Measurements from ENCODE around the gene DHDDS. TPM values are rescaled to one million over a fixed set of nuclear protein-coding genes. Genes with fewer than 3 reads are reported as not detected.
"Not testable (repeated sequence)": the region's sequence is repeated elsewhere in the genome, so short reads cannot be mapped to it uniquely, and the experiment has no call there.

DHDDS gene
- total RNA-seq (2021) (35.4 and 41.4 TPM in 2 replicates), Bru-seq, nascent RNA (percentile 70 among the genes with signal in this experiment), BruChase-seq, experiment 1, labeled RNA remaining after a 2-hour chase (percentile 66 among the genes with signal in this experiment), BruChase-seq, experiment 2, labeled RNA remaining after a 6-hour chase (percentile 71 among the genes with signal in this experiment)
- long read RNA-seq, transcript DHDDS-201 (9 exons, 1,403 nt) = major isoform, 9 of 37 reads
- long read RNA-seq, partial matches to known transcripts = 6 of 37 reads
- long read RNA-seq, other reads (novel, unspliced or antisense) = 14 of 37 reads

GRCh38 chr1:26431979-26432695 lies at the start of gene DHDDS:
DHDDS (plus strand) TSS chr1:26432321; CDS start chr1:26432946, 625 bp downstream.
- POLR2A ChIA-PET (ENCODE audit: unreplicated experiment) = interaction anchor here (0.5 to 1.0 kb wide), 6 partner anchors 15 to 261 kb away, joined by 3 to 5 read pairs (median 4); no protein-coding TSS in a partner anchor
- H4K20me1 ChIP-seq (ENCODE audit: insufficient read depth) = no peaks in the 10 kb centered on the region

GRCh38 chr1:26384076-26384475 lies 48.0 kb upstream of the DHDDS start:
- ChIA-PET POLR2A (ENCODE audit: unreplicated experiment) (no interaction called here), CTCF (interaction anchor here (0.7 kb wide), 1 partner anchor 26 kb away, joined by 4 read pairs; no protein-coding TSS in a partner anchor)

More at GRCh38 chr1:26431979-26432695, at the start of gene DHDDS:
- Histone ChIP-seq H3K36me3 (ENCODE audit: low read depth) (no peaks in the 10 kb centered on the region), H2AFZ (peak within 1 kb of the TSS; percentile 92), H3K4me1 (replicated peaks; ENCODE audit: insufficient read depth) (peaks cover 12% of the 10 kb centered on the region), H3K4me2 (peak within 1 kb of the TSS; percentile 91), H3K9me3 (ENCODE audit: insufficient read depth, low read depth) (no peaks in the 10 kb centered on the region), H3K79me2 (ENCODE audit: low read depth) (peaks cover 13% of the 10 kb centered on the region; the same call in 1 of the 2 replicates), H3K9me2 (ENCODE audit: insufficient read depth) (no peaks in the 10 kb centered on the region), H3K4me3 (peak within 1 kb of the TSS; percentile 90), H3K27me3 (ENCODE audit: insufficient read depth, low read depth) (no peaks in the 10 kb centered on the region), H3K27ac (peak within 1 kb of the TSS; percentile 75), H3F3A (ENCODE audit: insufficient read depth, low read depth) (peaks cover 7% of the 10 kb centered on the region; the same call in 1 of the 2 replicates)
- no peak for TF ChIP-seq CTCF (conservative IDR thresholded peaks at IDR 0.05)
- TF ChIP-seq EZH2 (IDR thresholded peaks at IDR 0.05; ENCODE audit: low read depth) = no peak
- DNase-seq = peak; percentile 85 to 98
- BruUV-seq (replicated peaks) = no TSS peak
- intact Hi-C loops (cut with micrococcal nuclease; ENCODE audit: unreplicated experiment) = loop anchor here (1.0 kb wide), 1 partner anchor 40 kb away; the partner anchor contains the start of gene HMGN2
- CTCF ChIA-PET = interaction anchor here (0.5 to 1.1 kb wide), 3 partner anchors 15 to 802 kb away, joined by 3 to 9 read pairs (median 3); partner anchors contain the start of gene PAFAH2

GRCh38 chr1:26385063-26385462 lies 47.1 kb upstream of the DHDDS start:
- H4K20me1 ChIP-seq (ENCODE audit: insufficient read depth); H3K27ac ChIP-seq; H3K27me3 ChIP-seq (ENCODE audit: insufficient read depth, low read depth); H3K9me2 ChIP-seq (ENCODE audit: insufficient read depth); H3F3A ChIP-seq (ENCODE audit: insufficient read depth, low read depth); intact Hi-C loops (cut with micrococcal nuclease; ENCODE audit: unreplicated experiment); H3K4me1 ChIP-seq (replicated peaks; ENCODE audit: insufficient read depth); CTCF ChIA-PET; H3K79me2 ChIP-seq (ENCODE audit: low read depth); DNase-seq; H3K4me2 ChIP-seq; H3K9me3 ChIP-seq (ENCODE audit: insufficient read depth, low read depth); H3K4me3 ChIP-seq; H3K36me3 ChIP-seq (ENCODE audit: low read depth); BruUV-seq (replicated peaks); H2AFZ ChIP-seq: not testable (repeated sequence)
- POLR2A ChIA-PET (ENCODE audit: unreplicated experiment) = interaction anchor here (0.6 kb wide), 1 partner anchor 208 kb away, joined by 8 read pairs; the partner anchor contains the start of gene CNKSR1

More at GRCh38 chr1:26384076-26384475, 48.0 kb upstream of the DHDDS start:
- H3K36me3 ChIP-seq (ENCODE audit: low read depth) = no peaks in the 10 kb centered on the region
- H3K9me3 ChIP-seq (ENCODE audit: insufficient read depth, low read depth) = no peaks in the 10 kb centered on the region
- H3K9me2 ChIP-seq (ENCODE audit: insufficient read depth) = no peaks in the 10 kb centered on the region
- no peaks in the 10 kb centered on the region for H4K20me1 ChIP-seq (ENCODE audit: insufficient read depth)
- no peak overlapping the region for H3K27ac ChIP-seq
- no peak overlapping the region for H3K4me2 ChIP-seq
- DNase-seq = no peak
- H2AFZ ChIP-seq = no peak overlapping the region
- no peaks in the 10 kb centered on the region for H3F3A ChIP-seq (ENCODE audit: insufficient read depth, low read depth)
- H3K27me3 ChIP-seq (ENCODE audit: insufficient read depth, low read depth) = no peaks in the 10 kb centered on the region
- intact Hi-C loops (cut with micrococcal nuclease; ENCODE audit: unreplicated experiment) = no loop called here
- no peak overlapping the region for H3K4me3 ChIP-seq
- H3K79me2 ChIP-seq (ENCODE audit: low read depth) = no peaks in the 10 kb centered on the region
- TF ChIP-seq EZH2 (IDR thresholded peaks at IDR 0.05; ENCODE audit: low read depth) (no peak), CTCF (conservative IDR thresholded peaks at IDR 0.05) (no peak)
- no TSS peak for BruUV-seq (replicated peaks)
- peaks cover 5% of the 10 kb centered on the region; the same call in 1 of the 2 replicates for H3K4me1 ChIP-seq (replicated peaks; ENCODE audit: insufficient read depth)
